C4-2B (cell line): ENCODE measurements around the gene MAML3.

Experiments used
- H3K27ac ChIP-seq: fragments of 450-650 bp; 2 replicates; pipeline ENCODE4 v1.5.1; 2017
- ZFX ChIP-seq: fragments of 450-650 bp; IDR thresholded peaks from 2 replicates; pipeline ENCODE4 v1.6.1; 2017
- TF ChIP-seq, protein P1 (sequence below): fragments of 450-650 bp; conservative IDR thresholded peaks from 2 replicates; pipeline ENCODE4 v1.5.1; 2017; ENCODE audit warnings: mild to moderate bottlenecking

MAML3 gene

GRCh38 chr4:139846766-139847165, 307.2 kb downstream of the MAML3 start:
- no peak overlapping the region for H3K27ac ChIP-seq
- TF ChIP-seq, protein P1, sequence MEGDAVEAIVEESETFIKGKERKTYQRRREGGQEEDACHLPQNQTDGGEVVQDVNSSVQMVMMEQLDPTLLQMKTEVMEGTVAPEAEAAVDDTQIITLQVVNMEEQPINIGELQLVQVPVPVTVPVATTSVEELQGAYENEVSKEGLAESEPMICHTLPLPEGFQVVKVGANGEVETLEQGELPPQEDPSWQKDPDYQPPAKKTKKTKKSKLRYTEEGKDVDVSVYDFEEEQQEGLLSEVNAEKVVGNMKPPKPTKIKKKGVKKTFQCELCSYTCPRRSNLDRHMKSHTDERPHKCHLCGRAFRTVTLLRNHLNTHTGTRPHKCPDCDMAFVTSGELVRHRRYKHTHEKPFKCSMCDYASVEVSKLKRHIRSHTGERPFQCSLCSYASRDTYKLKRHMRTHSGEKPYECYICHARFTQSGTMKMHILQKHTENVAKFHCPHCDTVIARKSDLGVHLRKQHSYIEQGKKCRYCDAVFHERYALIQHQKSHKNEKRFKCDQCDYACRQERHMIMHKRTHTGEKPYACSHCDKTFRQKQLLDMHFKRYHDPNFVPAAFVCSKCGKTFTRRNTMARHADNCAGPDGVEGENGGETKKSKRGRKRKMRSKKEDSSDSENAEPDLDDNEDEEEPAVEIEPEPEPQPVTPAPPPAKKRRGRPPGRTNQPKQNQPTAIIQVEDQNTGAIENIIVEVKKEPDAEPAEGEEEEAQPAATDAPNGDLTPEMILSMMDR: no peak
- TF ChIP-seq ZFX: no peak

- no peak overlapping the region for H3K27ac ChIP-seq
- no peak for TF ChIP-seq ZFX
- TF ChIP-seq, protein P1: no peak
Observed at GRCh38 chr4:139845453-139846093, 308.4 kb downstream of the MAML3 start.

GRCh38 chr4:139844459-139845036, 309.4 kb downstream of the MAML3 start:
- no peak overlapping the region for H3K27ac ChIP-seq
- TF ChIP-seq, protein P1: no peak
- TF ChIP-seq ZFX: no peak

DNA sequence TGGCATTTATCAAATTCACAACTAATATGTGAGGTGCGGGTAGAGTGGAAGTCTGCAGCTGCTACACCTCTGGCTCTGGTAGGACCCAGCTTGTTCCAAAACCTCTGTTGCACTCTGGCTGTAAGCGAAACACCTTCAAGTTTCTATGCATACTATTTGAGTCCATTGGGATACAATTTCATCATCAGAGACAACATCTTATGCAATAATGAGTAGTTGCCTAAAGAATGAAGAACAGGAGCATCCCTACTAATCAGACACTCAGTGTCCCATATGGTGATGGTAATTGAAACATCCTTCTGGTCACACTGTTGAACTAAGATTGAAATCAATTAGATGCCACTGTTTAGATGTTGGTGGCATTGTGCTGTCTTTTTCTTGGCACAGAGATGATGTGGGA, 309.9 kb downstream of the MAML3 start:
- TF ChIP-seq, protein P1: no peak
- no peak for TF ChIP-seq ZFX
- H3K27ac ChIP-seq: no peak overlapping the region

DNA sequence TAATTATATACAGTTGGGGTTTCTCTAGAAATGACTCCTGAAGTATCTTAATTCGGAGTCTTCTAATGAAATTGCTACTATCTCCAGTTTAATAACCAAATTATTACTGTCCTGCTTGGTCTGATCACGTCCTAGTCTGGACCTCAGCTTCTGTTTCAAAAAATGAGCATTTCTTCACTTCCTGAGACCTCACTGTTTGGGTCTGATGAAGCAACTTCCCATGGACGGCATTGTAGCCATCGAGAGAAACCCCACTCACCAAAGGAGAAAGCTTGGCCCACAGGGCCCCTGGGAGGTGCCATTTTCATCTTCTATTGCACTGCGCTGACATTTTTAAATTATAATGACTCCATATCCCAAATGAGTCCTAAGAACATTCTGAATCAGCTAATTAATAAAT, 310.3 kb downstream of the MAML3 start:
- no peak overlapping the region for H3K27ac ChIP-seq
- TF ChIP-seq ZFX: no peak
- TF ChIP-seq, protein P1: no peak

DNA sequence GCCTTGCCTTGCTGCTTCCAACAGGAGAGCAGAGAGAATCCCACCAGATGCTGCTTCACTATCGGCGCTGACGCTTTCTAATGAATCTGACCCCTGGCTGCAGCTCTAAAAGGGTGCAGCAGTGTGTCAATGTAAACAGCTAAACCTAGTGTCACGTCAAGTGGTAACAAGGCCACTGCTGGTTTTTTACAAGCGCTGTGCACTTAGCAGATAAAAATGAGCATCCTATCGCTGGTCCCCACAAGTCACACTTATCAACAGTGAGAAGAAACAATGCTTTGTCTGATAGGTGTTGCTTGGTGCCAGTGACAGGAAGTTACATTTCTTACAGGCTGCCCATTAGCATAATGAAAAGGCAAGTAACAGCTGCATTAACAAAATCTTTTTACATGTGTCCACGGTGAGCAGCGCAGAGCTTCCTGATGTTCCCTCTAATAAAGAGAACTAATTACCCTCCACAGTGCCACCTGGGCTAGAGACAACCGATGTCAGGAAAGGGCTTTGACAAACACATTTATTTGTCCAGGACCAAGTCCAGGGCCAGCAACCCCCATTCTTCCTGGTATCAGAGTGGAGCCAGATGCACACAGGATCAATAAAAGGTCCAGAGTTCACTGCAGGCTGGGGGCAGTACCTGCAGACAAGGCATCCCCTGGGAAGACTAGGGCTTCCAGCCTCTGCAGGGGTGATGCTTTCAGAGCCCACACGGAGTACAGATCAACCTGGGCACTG, 312.4 kb downstream of the MAML3 start:
- H3K27ac ChIP-seq: peak overlapping the region; percentile 54
- TF ChIP-seq ZFX: no peak
- TF ChIP-seq, protein P1: no peak; the same call in 1 of the 2 replicates

- TF ChIP-seq ZFX: no peak
- TF ChIP-seq, protein P1: no peak
Observed at GRCh38 chr4:139840773-139841172, 313.2 kb downstream of the MAML3 start.

More at GRCh38 chr4:139840773-139841172, 313.2 kb downstream of the MAML3 start:
- 0 out of 2 replicates have a peak overlapping the region, but pooled peaks have one; percentile 2 for H3K27ac ChIP-seq
